Gastrocnemius medialis (tissue), 4 donors: ENCODE results near the gene KANSL1. TPM values are rescaled to one million over a fixed set of nuclear protein-coding genes. Genes with fewer than 3 reads are reported as not detected.
"Not testable (repeated sequence)": the region's sequence is repeated elsewhere in the genome, so short reads cannot be mapped to it uniquely, and the experiment has no call there.

Source experiments
- ATAC-seq, 2 donors: fragments of 150-250 bp; one replicate each; pipeline ENCODE4 v1.9.1; 2016
- DNase-seq, 2 donors: peaks; one replicate each; pipeline ENCODE4 v3.0.0-alpha.2; 2019
- H3K27ac ChIP-seq, 4 donors: fragments of 200-600 bp; sonication (generic); 1 replicate in 1 of 4; 2 replicates in 3 of 4; pipeline ENCODE4 v1.5.1; 2016 to 2018; ENCODE audit warnings: mild to moderate bottlenecking in 2 of 4, moderate library complexity in 1 of 4
- H3K27me3 ChIP-seq, 3 donors: fragments of 200-600 bp; sonication (generic) in 2 of 3; 1 replicate in 1 of 3; 2 replicates in 2 of 3; pipeline versions ENCODE4 v1.5.1 to v1.6.0; 2016 to 2019; ENCODE audit warnings: mild to moderate bottlenecking in 1 of 3, moderate library complexity in 1 of 3
- H3K36me3 ChIP-seq, 2 donors: fragments of 200-600 bp; sonication (generic) in 1 of 2; one replicate each; pipeline ENCODE4 v1.5.1; 2017 to 2018
- H3K4me1 ChIP-seq, 2 donors: fragments of 200-600 bp; sonication (generic) in 1 of 2; one replicate each; pipeline ENCODE4 v1.5.1; 2016 to 2017; ENCODE audit warnings: mild to moderate bottlenecking in 2 of 2
- H3K4me3 ChIP-seq, 4 donors: fragments of 200-600 bp; sonication (generic) in 3 of 4; 1 replicate in 1 of 4; 2 replicates in 3 of 4; pipeline ENCODE4 v1.5.1; 2016 to 2019; ENCODE audit warnings: mild to moderate bottlenecking in 2 of 4
- H3K9me3 ChIP-seq, 3 donors: fragments of 200-600 bp; sonication (generic) in 2 of 3; 1 replicate in 1 of 3; 2 replicates in 2 of 3; pipeline ENCODE4 v1.5.1; 2016 to 2019
- CTCF ChIP-seq, 5 experiments: fragments of 450-650 bp in 3 of 5; fragments of 200-600 bp in 2 of 5; sonication (generic) in 2 of 5; IDR thresholded peaks in 4 of 5; conservative IDR thresholded peaks in 1 of 5; 1 replicate in 4 of 5; 2 replicates in 1 of 5; pipeline ENCODE4 v1.5.1; 2016 to 2019; ENCODE audit warnings: antibody characterized with exemption in 5 of 5, mild to moderate bottlenecking in 3 of 5, moderate library complexity in 3 of 5
- POLR2A ChIP-seq, 2 donors: fragments of 450-650 bp; IDR thresholded peaks; one replicate each; pipeline ENCODE4 v1.6.1; 2017; ENCODE audit warnings: antibody characterized with exemption in 2 of 2, mild to moderate bottlenecking in 2 of 2, moderate library complexity in 2 of 2
- in situ Hi-C, 4 donors: fragments of 200-750 bp; cut with MboI; loops; one replicate each; pipeline versions ENCODE4 v1.15.0 to v1.8.0; 2017; ENCODE audit warnings: low sequenced_read_pairs in 4 of 4
- intact Hi-C: fragments of 100-400 bp; cut with DNase I; formaldehyde crosslinking; loops from one replicate; pipeline ENCODE4 v1.15.1; 2023; ENCODE audit warnings: low total_unique reads
- total RNA-seq, 4 donors: library from RNA; depleted of rRNA; stranded (reverse); fragments of >200 nt; gene quantifications; one replicate each; pipeline versions ENCODE4 v1.1.0 to v1.2.3, GENCODE V29; 2016

The KANSL1 gene
- total RNA-seq, 4 donors from 2014 or later: 19.9 to 35.9 (median 31.2) TPM

- Histone ChIP-seq H3K4me3 (no peak overlapping the region), H3K9me3 (no peaks in the 10 kb centered on the region), H3K27ac (peak overlapping the region in 1 of 4 donors; percentile 56), H3K4me1 (peaks cover 20 to 21% of the 10 kb centered on the region in 2 donors), H3K36me3 (no peaks in the 10 kb centered on the region), H3K27me3 (no peaks in the 10 kb centered on the region)
- TF ChIP-seq CTCF (IDR thresholded peaks at IDR 0.05 in 4 of 5, conservative IDR thresholded peaks at IDR 0.05 in 1 of 5) (no peak), POLR2A (IDR thresholded peaks at IDR 0.05) (no peak)
- no peak for DNase-seq
- intact Hi-C loops (loop anchor here (10.0 kb wide), 1 partner anchor 276 kb away; no protein-coding TSS in a partner anchor), in situ Hi-C loops (no loop called here)
- ATAC-seq: no peak
These were observed 184.6 kb downstream of the KANSL1 start for GRCh38 chr17:46008591-46008990.

DNA sequence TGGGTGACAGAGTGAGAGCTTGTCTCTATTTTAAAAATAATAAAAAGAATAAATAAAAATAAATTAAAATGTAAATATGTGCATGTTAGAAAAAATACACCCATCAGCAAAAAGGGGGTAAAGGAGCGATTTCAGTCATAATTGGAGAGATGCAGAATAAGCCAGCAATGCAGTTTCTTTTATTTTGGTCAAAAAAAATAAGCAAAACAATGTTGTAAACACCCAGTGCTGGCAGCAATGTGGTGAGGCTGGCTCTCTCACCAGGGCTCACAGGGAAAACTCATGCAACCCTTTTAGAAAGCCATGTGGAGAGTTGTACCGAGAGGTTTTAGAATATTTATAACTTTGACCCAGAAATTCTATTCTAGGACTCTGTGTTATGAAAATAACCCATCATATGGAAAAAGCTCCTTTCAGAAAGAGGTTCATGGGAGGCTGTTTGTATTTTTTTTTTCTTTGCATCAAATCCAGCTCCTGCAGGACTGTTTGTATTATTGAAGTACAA lies 185.7 kb downstream of the KANSL1 start:
- in situ Hi-C loops: no loop called here
- H3K27ac ChIP-seq: peak overlapping the region in 3 of 4 donors; percentile 20 to 56 (median 30)

GRCh38 chr17:46006082-46006481 lies 187.1 kb downstream of the KANSL1 start:
- DNase-seq, in situ Hi-C loops, H3K27me3 ChIP-seq, H3K36me3 ChIP-seq, H3K27ac ChIP-seq, H3K4me3 ChIP-seq, H3K9me3 ChIP-seq, ATAC-seq: not testable (repeated sequence)
- intact Hi-C loops: loop anchor here (10.0 kb wide), 1 partner anchor 279 kb away; no protein-coding TSS in a partner anchor
- peaks cover 31% of the 10 kb centered on the region in 2 donors for H3K4me1 ChIP-seq

More for the DNA sequence above, 185.7 kb downstream of the KANSL1 start:
- Histone ChIP-seq H3K9me3 (no peaks in the 10 kb centered on the region), H3K4me1 (peaks cover 31% of the 10 kb centered on the region in 2 donors), H3K4me3 (no peak overlapping the region), H3K27me3 (no peaks in the 10 kb centered on the region), H3K36me3 (no peaks in the 10 kb centered on the region)
- ATAC-seq: peak in 1 of 2 donors; percentile 76
- intact Hi-C loops: loop anchor here (10.0 kb wide), 1 partner anchor 277 kb away; no protein-coding TSS in a partner anchor
- no peak for DNase-seq
- no peak for TF ChIP-seq CTCF (IDR thresholded peaks at IDR 0.05 in 4 of 5, conservative IDR thresholded peaks at IDR 0.05 in 1 of 5)
- TF ChIP-seq POLR2A (IDR thresholded peaks at IDR 0.05): no peak

DNA sequence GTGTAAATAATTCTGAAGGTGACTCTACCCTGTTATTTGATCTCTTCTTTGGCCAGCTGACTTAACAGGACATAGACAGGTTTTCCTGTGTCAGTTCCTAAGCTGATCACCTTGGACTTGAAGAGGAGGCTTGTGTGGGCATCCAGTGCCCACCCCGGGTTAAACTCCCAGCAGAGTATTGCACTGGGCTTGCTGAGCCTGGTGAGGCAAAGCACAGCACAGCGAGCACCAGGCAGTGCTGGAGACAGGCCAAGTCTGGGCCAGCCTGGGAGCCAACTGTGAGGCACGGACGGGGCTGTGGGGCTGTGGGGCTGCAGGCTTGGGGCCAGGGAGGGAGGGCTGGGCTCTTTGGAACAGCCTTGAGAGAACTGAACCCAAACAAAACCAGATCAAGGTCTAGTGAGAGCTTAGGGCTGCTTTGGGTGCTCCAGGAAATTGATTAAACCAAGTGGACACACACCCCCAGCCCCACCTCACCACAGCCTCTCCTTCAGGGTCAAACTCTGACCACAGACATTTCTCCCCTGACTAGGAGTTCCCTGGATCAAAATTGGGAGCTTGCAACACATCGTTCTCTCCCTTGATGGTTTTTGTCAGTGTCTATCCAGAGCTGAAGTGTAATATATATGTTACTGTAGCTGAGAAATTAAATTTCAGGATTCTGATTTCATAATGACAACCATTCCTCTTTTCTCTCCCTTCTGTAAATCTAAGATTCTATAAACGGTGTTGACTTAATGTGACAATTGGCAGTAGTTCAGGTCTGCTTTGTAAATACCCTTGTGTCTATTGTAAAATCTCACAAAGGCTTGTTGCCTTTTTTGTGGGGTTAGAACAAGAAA lies 189.1 kb downstream of the KANSL1 start:
- ATAC-seq: peak in 1 of 2 donors; percentile 12
- intact Hi-C loops: loop anchor here (5.0 to 10.0 kb wide), 2 partner anchors 188 to 281 kb away; partner anchors contain the start of gene KANSL1
- no peak for DNase-seq
- no peaks in the 10 kb centered on the region for H3K27me3 ChIP-seq
- H3K4me3 ChIP-seq: no peak overlapping the region
- in situ Hi-C loops: loop anchor here in 3 of 4 donors (5.0 kb wide), 2 partner anchors 38 to 208 kb away; no protein-coding TSS in a partner anchor
- no peaks in the 10 kb centered on the region for H3K36me3 ChIP-seq
- no peaks in the 10 kb centered on the region for H3K9me3 ChIP-seq
- H3K27ac ChIP-seq: peak overlapping the region in 2 of 4 donors; percentile 23 to 44
- H3K4me1 ChIP-seq: peaks cover 31% of the 10 kb centered on the region in 2 donors
- no peak for TF ChIP-seq POLR2A (IDR thresholded peaks at IDR 0.05)
- no peak for TF ChIP-seq CTCF (IDR thresholded peaks at IDR 0.05 in 4 of 5, conservative IDR thresholded peaks at IDR 0.05 in 1 of 5)

- no peaks in the 10 kb centered on the region for H3K9me3 ChIP-seq
- peaks cover 26 to 28% of the 10 kb centered on the region in 2 donors for H3K4me1 ChIP-seq
- no peak overlapping the region for H3K4me3 ChIP-seq
- intact Hi-C loops (loop anchor here (1.0 to 10.0 kb wide), 4 partner anchors 41 to 282 kb away; partner anchors contain the start of gene KANSL1), in situ Hi-C loops (loop anchor here in 3 of 4 donors (5.0 kb wide), 2 partner anchors 39 to 209 kb away; no protein-coding TSS in a partner anchor)
- H3K36me3 ChIP-seq: peaks cover 0 to 4% of the 10 kb centered on the region in 2 donors
- H3K27me3 ChIP-seq: no peaks in the 10 kb centered on the region
- TF ChIP-seq CTCF (IDR thresholded peaks at IDR 0.05 in 4 of 5, conservative IDR thresholded peaks at IDR 0.05 in 1 of 5) (no peak), POLR2A (IDR thresholded peaks at IDR 0.05) (no peak)
- ATAC-seq (peak; percentile 12 to 17), DNase-seq (no peak)
- H3K27ac ChIP-seq: peak overlapping the region in 2 of 4 donors; percentile 7 to 50
These were observed 190.3 kb downstream of the KANSL1 start for GRCh38 chr17:46002973-46003316.
